ENCODE measurements around the gene TACR1. TPM values are rescaled to one million over a fixed set of nuclear protein-coding genes. Genes with fewer than 3 reads are reported as not detected.
A peak's percentile ranks its signal among the peaks of the same experiment; 100 is the strongest.

TACR1 gene
- total RNA-seq, 4 donors from 2014 or later, result 1.2 to 6.5 (median 2.7) TPM

DNA sequence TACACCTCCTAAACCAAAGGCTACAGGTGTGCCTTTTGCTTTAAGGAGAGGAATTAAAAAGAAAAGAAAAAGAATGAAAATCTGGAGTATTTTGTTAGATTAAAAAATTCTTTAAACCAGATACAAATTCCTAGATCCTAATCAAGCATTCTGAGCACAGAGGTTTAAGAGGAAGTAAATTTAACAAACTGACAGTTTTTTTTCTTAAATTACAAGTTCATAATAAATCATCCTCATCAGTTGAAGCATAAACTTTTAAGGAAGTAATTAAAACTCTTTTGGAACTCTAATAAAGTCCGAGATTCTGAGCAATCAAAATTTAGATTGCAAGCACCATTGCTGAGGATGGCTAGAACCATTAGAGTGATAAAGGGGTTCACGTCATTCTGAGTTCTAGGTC is 165.8 kb downstream of the TACR1 start:
- DNase-seq (ENCODE audit: extremely low spot score), result no peak
- no peak for TF ChIP-seq POLR2AphosphoS5 (IDR thresholded peaks at IDR 0.05)
- TF ChIP-seq EP300 (IDR thresholded peaks at IDR 0.05), result no peak
- no peak for TF ChIP-seq POLR2A (IDR thresholded peaks at IDR 0.05; ENCODE audit: low read depth)
- no peak for TF ChIP-seq CTCF (IDR thresholded peaks at IDR 0.05)
- intact Hi-C loops (cut with DNase I), result no loop called here
- WGBS, result 67% methylated on average over 2 of the region's 2 CpGs
- Histone ChIP-seq H3K4me1 (peaks cover 0 to 4% (median 0%) of the 10 kb centered on the region in 4 donors), H3K9me3 (no peaks in the 10 kb centered on the region), H3K27me3 (no peaks in the 10 kb centered on the region), H3K36me3 (no peaks in the 10 kb centered on the region), H3K4me3 (no peak overlapping the region), H3K27ac (replicated peaks in 1 of 4) (no peak overlapping the region)

DNA sequence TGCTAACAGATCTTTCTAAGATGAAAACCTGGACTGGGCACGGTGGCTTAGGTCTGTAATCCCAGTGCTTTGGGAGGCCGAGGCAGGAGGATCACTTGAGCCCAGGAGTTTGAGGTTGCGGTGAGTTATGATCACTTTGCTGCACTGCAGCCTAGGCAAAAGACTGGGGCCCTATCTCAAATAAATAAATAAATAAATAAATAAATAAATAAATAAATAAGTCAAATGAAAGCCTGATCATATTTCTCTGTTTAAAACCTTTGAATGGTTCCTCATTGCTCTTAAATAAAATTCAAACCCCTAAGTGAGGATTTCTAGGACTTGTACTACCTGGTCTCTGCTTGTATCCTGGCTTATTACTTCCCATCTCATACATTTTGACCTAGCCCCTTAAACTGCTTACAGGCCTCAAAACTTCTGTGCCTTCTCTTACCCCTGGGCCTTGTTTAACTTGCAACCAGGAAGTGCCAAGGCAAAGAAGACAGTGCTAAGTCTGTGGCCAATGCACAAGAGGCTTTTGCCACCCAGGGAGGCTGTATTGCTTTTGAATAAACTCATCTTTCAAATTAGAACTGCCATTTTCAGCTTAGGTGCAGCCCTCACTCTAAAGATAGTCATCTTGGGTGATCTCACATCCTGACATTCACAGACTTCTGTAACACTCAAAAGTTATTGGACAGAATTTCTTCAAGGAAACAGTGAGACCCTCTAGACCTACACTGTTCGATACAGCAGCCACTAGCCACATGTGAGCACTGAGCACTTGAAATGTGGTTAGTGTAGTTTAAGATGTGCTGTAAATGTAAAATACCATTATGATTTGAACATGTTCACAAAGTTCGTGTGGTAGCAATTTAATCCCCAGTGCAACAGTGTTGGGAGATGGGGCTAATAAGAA is 167.2 kb downstream of the TACR1 start:
- DNase-seq (ENCODE audit: extremely low spot score), result peak; percentile 64
- H3K27ac ChIP-seq (replicated peaks in 1 of 4), result no peak overlapping the region
- no peaks in the 10 kb centered on the region for H3K36me3 ChIP-seq
- no peaks in the 10 kb centered on the region for H3K9me3 ChIP-seq
- no peak overlapping the region for H3K4me3 ChIP-seq
- H3K27me3 ChIP-seq, result no peaks in the 10 kb centered on the region
- intact Hi-C loops (cut with DNase I), result no loop called here
- WGBS, result 87% methylated on average over 5 of the region's 5 CpGs
- peaks cover 0 to 4% (median 0%) of the 10 kb centered on the region in 4 donors for H3K4me1 ChIP-seq
- no peak for TF ChIP-seq EP300 (IDR thresholded peaks at IDR 0.05)
- no peak for TF ChIP-seq CTCF (IDR thresholded peaks at IDR 0.05)
- no peak for TF ChIP-seq POLR2AphosphoS5 (IDR thresholded peaks at IDR 0.05)
- TF ChIP-seq POLR2A (IDR thresholded peaks at IDR 0.05; ENCODE audit: low read depth), result no peak

DNA sequence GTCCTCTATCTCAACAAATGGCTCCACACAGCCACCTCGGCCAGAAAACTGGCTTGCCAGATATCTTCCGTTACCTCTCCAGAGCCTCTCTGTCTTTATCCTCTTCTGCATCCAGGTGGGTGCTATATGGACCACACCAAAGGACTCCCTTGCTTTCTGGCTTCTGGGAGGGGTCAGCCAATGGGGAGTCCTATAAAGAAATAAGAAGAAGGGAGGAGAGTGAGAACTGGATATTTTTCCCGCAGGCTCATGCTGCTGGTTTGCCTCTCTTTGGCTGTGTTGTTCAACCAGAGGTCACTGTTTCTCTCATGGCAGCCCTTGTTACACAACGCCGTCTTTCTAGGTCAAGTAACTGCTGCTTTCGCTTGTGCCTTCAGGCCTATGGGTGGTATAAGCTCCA is 168.1 kb downstream of the TACR1 start:
- Histone ChIP-seq H3K36me3 (no peaks in the 10 kb centered on the region), H3K4me1 (peaks cover 0 to 4% (median 0%) of the 10 kb centered on the region in 4 donors), H3K4me3 (no peak overlapping the region), H3K27ac (replicated peaks in 1 of 4) (no peak overlapping the region), H3K27me3 (no peaks in the 10 kb centered on the region), H3K9me3 (no peaks in the 10 kb centered on the region)
- DNase-seq (ENCODE audit: extremely low spot score), result peak; percentile 82
- TF ChIP-seq POLR2AphosphoS5 (IDR thresholded peaks at IDR 0.05) (no peak), POLR2A (IDR thresholded peaks at IDR 0.05; ENCODE audit: low read depth) (no peak), EP300 (IDR thresholded peaks at IDR 0.05) (no peak), CTCF (IDR thresholded peaks at IDR 0.05) (no peak)
- intact Hi-C loops (cut with DNase I), result no loop called here
- WGBS, result 93% methylated on average over 6 of the region's 6 CpGs

DNA sequence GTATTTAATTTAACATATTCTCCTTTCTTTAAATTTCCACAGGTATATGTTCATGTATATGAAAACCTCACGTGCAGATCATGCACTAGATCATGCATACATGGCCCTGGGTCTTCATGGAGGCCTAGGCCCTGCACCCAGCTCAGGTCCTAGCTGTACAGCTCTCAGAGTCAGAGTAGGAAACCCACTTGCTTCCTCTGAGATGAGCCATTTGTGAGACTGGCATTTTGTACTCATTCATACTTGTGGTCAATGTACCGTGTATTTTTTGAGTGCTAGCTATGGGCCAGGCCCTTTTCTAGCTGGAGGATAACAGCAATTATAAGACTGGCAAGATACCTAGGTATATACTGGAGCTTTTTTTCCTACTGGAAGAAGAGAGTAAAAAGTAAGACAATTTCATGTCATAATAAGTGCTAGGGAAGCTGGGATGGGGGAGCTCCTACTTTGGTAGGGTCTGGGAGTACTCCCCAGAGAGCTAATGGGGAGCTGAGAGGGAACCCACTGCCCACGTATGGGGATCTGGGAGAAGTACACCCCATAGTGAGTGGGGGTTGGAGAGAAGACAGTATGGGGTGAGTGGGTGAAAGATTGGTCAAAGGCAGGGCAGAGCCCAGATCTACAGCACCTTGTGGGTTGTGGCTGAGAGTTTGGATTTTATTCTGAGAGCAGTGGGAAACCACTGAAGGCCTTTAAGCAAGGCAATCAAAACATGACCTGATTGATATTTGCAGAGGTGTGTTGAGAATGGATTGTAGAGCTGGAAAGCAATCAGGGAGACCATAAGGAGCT is 168.9 kb downstream of the TACR1 start:
- H3K36me3 ChIP-seq, result no peaks in the 10 kb centered on the region
- H3K27ac ChIP-seq (replicated peaks in 1 of 4), result no peak overlapping the region
- TF ChIP-seq POLR2A (IDR thresholded peaks at IDR 0.05; ENCODE audit: low read depth) (no peak), CTCF (IDR thresholded peaks at IDR 0.05) (no peak), POLR2AphosphoS5 (IDR thresholded peaks at IDR 0.05) (no peak), EP300 (IDR thresholded peaks at IDR 0.05) (no peak)
- 89% methylated on average over 3 of the region's 3 CpGs for WGBS
- peaks cover 0 to 4% (median 0%) of the 10 kb centered on the region in 4 donors for H3K4me1 ChIP-seq
- H3K27me3 ChIP-seq, result no peaks in the 10 kb centered on the region
- peak; percentile 50 for DNase-seq (ENCODE audit: extremely low spot score)
- intact Hi-C loops (cut with DNase I), result no loop called here
- H3K9me3 ChIP-seq, result no peaks in the 10 kb centered on the region
- H3K4me3 ChIP-seq, result no peak overlapping the region
